GM12875 (cell line): ENCODE results near the gene ZNF518B.

ENCODE experiments used
- H3K4me3 ChIP-seq: one replicate; pipeline ENCODE4 v1.5.1; 2011; ENCODE audit warnings: low read depth, low read length, control low read depth
- TF ChIP-seq, protein P1 (sequence below): IDR thresholded peaks from 2 replicates; pipeline ENCODE4 v1.5.1; 2011; ENCODE audit warnings: low read depth, mild to moderate bottlenecking, control low read depth, inconsistent platforms, low read length, moderate library complexity, borderline replicate concordance; ENCODE audit not compliant: insufficient read depth

Gene ZNF518B

GRCh38 chr4:10492464-10492863 lies 35.2 kb upstream of the ZNF518B start:
- no peak overlapping the region for H3K4me3 ChIP-seq
- TF ChIP-seq, protein P1, sequence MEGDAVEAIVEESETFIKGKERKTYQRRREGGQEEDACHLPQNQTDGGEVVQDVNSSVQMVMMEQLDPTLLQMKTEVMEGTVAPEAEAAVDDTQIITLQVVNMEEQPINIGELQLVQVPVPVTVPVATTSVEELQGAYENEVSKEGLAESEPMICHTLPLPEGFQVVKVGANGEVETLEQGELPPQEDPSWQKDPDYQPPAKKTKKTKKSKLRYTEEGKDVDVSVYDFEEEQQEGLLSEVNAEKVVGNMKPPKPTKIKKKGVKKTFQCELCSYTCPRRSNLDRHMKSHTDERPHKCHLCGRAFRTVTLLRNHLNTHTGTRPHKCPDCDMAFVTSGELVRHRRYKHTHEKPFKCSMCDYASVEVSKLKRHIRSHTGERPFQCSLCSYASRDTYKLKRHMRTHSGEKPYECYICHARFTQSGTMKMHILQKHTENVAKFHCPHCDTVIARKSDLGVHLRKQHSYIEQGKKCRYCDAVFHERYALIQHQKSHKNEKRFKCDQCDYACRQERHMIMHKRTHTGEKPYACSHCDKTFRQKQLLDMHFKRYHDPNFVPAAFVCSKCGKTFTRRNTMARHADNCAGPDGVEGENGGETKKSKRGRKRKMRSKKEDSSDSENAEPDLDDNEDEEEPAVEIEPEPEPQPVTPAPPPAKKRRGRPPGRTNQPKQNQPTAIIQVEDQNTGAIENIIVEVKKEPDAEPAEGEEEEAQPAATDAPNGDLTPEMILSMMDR: no peak

DNA sequence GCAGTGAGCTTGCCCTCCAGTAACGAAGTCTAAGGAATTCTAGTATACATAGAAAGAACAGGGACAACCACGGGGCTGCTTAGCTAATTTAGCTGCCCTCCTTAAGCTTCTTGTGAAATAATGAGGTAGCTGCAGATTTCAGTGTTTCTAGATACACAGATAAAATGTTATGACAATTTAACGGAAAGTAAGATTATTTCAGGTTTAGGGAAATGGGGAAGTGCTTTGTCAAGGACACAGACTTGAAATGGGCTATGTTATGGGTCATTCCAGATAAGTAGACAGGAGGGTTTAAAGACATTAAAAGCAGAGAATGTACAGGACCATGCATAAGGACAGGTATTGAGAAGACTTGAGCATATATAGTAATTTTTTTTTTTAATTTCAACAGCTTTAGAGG lies 34.2 kb upstream of the ZNF518B start:
- TF ChIP-seq, protein P1: no peak

DNA sequence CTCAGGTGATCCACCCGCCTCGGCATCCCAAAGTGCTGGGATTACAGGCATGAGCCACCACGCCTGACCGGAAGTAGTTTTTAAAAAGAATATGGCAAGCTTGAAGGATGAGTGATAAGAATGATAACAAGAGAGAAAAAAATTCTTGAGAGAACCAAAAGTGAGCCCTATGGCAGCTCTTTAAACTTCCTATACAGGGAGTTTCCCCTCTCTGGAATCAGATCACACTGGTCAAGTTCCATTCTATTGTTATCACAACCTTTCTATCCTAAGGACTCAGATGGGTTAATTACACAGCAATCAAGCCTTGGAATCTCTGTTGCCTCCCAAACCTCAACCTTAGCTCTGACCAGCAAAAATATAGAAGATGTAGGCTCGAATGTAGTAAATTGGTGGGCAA lies 33.8 kb upstream of the ZNF518B start:
- H3K4me3 ChIP-seq: no peak overlapping the region
- TF ChIP-seq, protein P1: no peak

More for the DNA sequence above, 34.2 kb upstream of the ZNF518B start:
- H3K4me3 ChIP-seq: no peak overlapping the region

GRCh38 chr4:10482913-10483312 lies 25.7 kb upstream of the ZNF518B start:
- TF ChIP-seq, protein P1: no peak

DNA sequence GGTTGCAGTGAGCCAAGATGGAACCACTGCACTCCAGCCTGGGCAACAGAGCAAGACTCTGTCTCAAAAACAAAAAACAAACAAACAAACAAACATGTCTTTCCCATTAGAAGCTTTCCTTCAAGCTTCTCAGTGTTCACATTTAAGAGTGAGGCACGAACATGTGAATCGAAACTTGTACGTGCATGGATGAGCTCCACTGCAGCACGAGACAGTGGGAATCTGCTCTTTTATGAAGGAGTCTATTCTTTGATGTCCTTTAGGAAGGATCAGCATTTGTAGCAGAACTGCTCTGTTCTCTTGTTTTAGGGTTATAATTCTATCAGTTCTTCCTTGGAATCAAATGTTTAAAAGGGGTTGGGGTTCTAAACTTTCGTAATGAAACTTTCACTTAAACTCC lies 23.4 kb upstream of the ZNF518B start:
- no peak overlapping the region for H3K4me3 ChIP-seq
- TF ChIP-seq, protein P1: no peak

More at GRCh38 chr4:10482913-10483312, 25.7 kb upstream of the ZNF518B start:
- no peak overlapping the region for H3K4me3 ChIP-seq

GRCh38 chr4:10478621-10479020 lies 21.4 kb upstream of the ZNF518B start:
- TF ChIP-seq, protein P1: no peak

DNA sequence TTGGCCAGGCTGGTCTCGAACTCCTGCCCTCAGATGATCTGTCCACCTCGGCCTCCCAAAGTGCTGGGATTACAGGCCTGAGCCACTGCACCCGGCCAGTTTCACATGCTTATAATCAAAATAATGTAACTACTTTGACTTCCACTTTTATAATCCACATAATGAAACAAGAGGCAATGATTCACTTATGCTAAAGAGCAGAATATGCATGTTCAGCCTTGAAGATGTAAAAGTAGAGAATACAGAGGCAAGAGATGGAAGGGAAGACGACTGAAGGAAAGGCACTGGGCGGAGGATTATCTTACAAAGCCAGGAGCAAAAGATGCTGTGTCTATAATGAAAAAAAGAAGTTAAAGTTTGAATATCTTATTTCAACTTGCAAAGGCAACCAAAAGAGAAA lies 13.3 kb upstream of the ZNF518B start:
- TF ChIP-seq, protein P1: no peak
- H3K4me3 ChIP-seq: no peak overlapping the region

More at GRCh38 chr4:10478621-10479020, 21.4 kb upstream of the ZNF518B start:
- no peak overlapping the region for H3K4me3 ChIP-seq
